Measurements from ENCODE around the gene APOL1. TPM values are rescaled to one million over a fixed set of nuclear protein-coding genes. Genes with fewer than 3 reads are reported as not detected.

APOL1 gene
- total RNA-seq, 1 donor from 2014 or later = 1.7 TPM

GRCh38 chr22:36295247-36295646 is 42.3 kb downstream of the APOL1 start:
- Mint-ChIP-seq H3K27me3 (ENCODE audit: low read depth) (no peaks in the 10 kb centered on the region), H3K4me1 (no peaks in the 10 kb centered on the region), H3K4me3 (no peak overlapping the region), H3K27ac (no peak overlapping the region), H3K36me3 (peaks cover 46% of the 10 kb centered on the region), H3K9me3 (peaks cover 5% of the 10 kb centered on the region)
- no peak for DNase-seq (ENCODE audit: low spot score in 2 of 2, unreplicated experiment in 2 of 2)
- TF ChIP-seq, protein P1, sequence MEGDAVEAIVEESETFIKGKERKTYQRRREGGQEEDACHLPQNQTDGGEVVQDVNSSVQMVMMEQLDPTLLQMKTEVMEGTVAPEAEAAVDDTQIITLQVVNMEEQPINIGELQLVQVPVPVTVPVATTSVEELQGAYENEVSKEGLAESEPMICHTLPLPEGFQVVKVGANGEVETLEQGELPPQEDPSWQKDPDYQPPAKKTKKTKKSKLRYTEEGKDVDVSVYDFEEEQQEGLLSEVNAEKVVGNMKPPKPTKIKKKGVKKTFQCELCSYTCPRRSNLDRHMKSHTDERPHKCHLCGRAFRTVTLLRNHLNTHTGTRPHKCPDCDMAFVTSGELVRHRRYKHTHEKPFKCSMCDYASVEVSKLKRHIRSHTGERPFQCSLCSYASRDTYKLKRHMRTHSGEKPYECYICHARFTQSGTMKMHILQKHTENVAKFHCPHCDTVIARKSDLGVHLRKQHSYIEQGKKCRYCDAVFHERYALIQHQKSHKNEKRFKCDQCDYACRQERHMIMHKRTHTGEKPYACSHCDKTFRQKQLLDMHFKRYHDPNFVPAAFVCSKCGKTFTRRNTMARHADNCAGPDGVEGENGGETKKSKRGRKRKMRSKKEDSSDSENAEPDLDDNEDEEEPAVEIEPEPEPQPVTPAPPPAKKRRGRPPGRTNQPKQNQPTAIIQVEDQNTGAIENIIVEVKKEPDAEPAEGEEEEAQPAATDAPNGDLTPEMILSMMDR (IDR thresholded peaks at IDR 0.05; ENCODE audit: unreplicated experiment) = no peak

GRCh38 chr22:36296690-36297089 is 43.8 kb downstream of the APOL1 start:
- H3K27ac Mint-ChIP-seq = no peak overlapping the region
- no peak for DNase-seq (ENCODE audit: low spot score in 2 of 2, unreplicated experiment in 2 of 2)
- H3K9me3 Mint-ChIP-seq = peaks cover 4% of the 10 kb centered on the region
- no peaks in the 10 kb centered on the region for H3K27me3 Mint-ChIP-seq (ENCODE audit: low read depth)
- TF ChIP-seq, protein P1 (IDR thresholded peaks at IDR 0.05; ENCODE audit: unreplicated experiment) = no peak
- H3K4me3 Mint-ChIP-seq = no peak overlapping the region
- peaks cover 49% of the 10 kb centered on the region for H3K36me3 Mint-ChIP-seq
- H3K4me1 Mint-ChIP-seq = no peaks in the 10 kb centered on the region

GRCh38 chr22:36297568-36297967 is 44.6 kb downstream of the APOL1 start:
- DNase-seq (ENCODE audit: low spot score in 2 of 2, unreplicated experiment in 2 of 2) = no peak
- no peak overlapping the region for H3K27ac Mint-ChIP-seq
- no peaks in the 10 kb centered on the region for H3K27me3 Mint-ChIP-seq (ENCODE audit: low read depth)
- TF ChIP-seq, protein P1 (IDR thresholded peaks at IDR 0.05; ENCODE audit: unreplicated experiment) = no peak
- no peaks in the 10 kb centered on the region for H3K4me1 Mint-ChIP-seq
- no peak overlapping the region for H3K4me3 Mint-ChIP-seq
- peaks cover 43% of the 10 kb centered on the region for H3K36me3 Mint-ChIP-seq
- no peaks in the 10 kb centered on the region for H3K9me3 Mint-ChIP-seq

- DNase-seq (ENCODE audit: low spot score in 2 of 2, unreplicated experiment in 2 of 2) = no peak
- TF ChIP-seq, protein P1 (IDR thresholded peaks at IDR 0.05; ENCODE audit: unreplicated experiment) = no peak
- H3K4me1 Mint-ChIP-seq = no peaks in the 10 kb centered on the region
- H3K27me3 Mint-ChIP-seq (ENCODE audit: low read depth) = no peaks in the 10 kb centered on the region
- H3K4me3 Mint-ChIP-seq = no peak overlapping the region
- no peaks in the 10 kb centered on the region for H3K9me3 Mint-ChIP-seq
- no peak overlapping the region for H3K27ac Mint-ChIP-seq
- H3K36me3 Mint-ChIP-seq = peaks cover 39% of the 10 kb centered on the region
These were observed 45.2 kb downstream of the APOL1 start for GRCh38 chr22:36298118-36298517.

- Mint-ChIP-seq H3K9me3 (no peaks in the 10 kb centered on the region), H3K27ac (no peak overlapping the region), H3K36me3 (peaks cover 35% of the 10 kb centered on the region), H3K4me3 (no peak overlapping the region), H3K4me1 (no peaks in the 10 kb centered on the region), H3K27me3 (ENCODE audit: low read depth) (no peaks in the 10 kb centered on the region)
- TF ChIP-seq, protein P1 (IDR thresholded peaks at IDR 0.05; ENCODE audit: unreplicated experiment) = no peak
- DNase-seq (ENCODE audit: low spot score in 2 of 2, unreplicated experiment in 2 of 2) = no peak
These were observed 45.7 kb downstream of the APOL1 start for GRCh38 chr22:36298601-36299000.

DNA sequence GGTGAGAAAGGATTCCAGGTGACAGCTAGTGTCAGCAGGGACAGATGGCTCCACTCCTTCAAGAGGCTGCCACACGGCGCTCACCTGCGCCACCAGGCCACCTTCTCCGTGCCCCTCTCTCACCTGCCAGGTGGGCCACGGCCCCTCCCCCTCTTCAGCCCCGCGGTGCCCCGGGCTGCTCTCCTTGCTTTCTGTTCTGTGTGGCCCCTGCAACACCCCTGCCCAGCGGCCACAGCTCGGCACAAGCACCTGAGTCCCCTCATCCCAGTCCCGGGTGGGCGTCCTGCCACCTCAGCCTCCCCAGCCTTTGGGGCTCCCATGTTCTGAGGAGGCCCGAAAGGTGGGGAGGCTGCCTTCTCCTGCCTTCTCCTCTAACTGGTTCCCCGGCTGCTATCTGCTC is 46.4 kb downstream of the APOL1 start:
- TF ChIP-seq, protein P1 (IDR thresholded peaks at IDR 0.05; ENCODE audit: unreplicated experiment) = no peak
- Mint-ChIP-seq H3K36me3 (peaks cover 35% of the 10 kb centered on the region), H3K9me3 (no peaks in the 10 kb centered on the region), H3K27me3 (ENCODE audit: low read depth) (no peaks in the 10 kb centered on the region), H3K4me3 (no peak overlapping the region), H3K4me1 (no peaks in the 10 kb centered on the region), H3K27ac (no peak overlapping the region)
- DNase-seq (ENCODE audit: low spot score in 2 of 2, unreplicated experiment in 2 of 2) = no peak
